Neural progenitor cell (in vitro differentiated cells): Measurements from ENCODE around the gene FABP1.

ENCODE experiments used
- EZH2 ChIP-seq: fragments of 200-600 bp; sonication (generic); IDR thresholded peaks from 2 replicates; pipeline ENCODE4 v1.6.1; 2017; ENCODE audit warnings: antibody characterized with exemption, mild to moderate bottlenecking, moderate library complexity
- TF ChIP-seq, protein P1 (sequence below): fragments of 200-600 bp; sonication (generic); IDR thresholded peaks from 2 replicates; pipeline ENCODE4 v1.5.1; 2017; ENCODE audit warnings: antibody characterized with exemption, mild to moderate bottlenecking

DNA sequence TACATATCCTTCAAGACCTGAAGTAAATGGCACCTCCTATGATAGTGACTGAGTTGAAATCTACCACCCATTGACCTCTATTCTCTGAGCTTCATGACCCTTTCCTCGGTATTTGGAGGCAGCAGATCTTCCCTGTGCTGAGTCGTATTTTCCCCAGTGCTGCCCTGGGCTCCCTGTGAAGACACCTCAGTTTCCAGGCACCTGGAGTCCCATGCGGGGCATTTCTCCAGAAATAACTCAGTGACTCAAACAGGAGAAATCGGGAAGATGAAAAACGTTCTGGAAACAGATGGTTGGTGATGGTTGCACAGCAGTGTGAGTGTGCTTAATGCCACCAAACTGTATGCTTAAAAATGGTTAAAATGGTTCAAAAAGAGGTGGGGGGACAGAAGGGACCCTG is 42.3 kb downstream of the FABP1 start:
- TF ChIP-seq, protein P1, sequence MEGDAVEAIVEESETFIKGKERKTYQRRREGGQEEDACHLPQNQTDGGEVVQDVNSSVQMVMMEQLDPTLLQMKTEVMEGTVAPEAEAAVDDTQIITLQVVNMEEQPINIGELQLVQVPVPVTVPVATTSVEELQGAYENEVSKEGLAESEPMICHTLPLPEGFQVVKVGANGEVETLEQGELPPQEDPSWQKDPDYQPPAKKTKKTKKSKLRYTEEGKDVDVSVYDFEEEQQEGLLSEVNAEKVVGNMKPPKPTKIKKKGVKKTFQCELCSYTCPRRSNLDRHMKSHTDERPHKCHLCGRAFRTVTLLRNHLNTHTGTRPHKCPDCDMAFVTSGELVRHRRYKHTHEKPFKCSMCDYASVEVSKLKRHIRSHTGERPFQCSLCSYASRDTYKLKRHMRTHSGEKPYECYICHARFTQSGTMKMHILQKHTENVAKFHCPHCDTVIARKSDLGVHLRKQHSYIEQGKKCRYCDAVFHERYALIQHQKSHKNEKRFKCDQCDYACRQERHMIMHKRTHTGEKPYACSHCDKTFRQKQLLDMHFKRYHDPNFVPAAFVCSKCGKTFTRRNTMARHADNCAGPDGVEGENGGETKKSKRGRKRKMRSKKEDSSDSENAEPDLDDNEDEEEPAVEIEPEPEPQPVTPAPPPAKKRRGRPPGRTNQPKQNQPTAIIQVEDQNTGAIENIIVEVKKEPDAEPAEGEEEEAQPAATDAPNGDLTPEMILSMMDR = no peak
- no peak for TF ChIP-seq EZH2
